ENCODE data around the gene C11orf97. TPM values are rescaled to one million over a fixed set of nuclear protein-coding genes. Genes with fewer than 3 reads are reported as not detected.
A peak's percentile ranks its signal among the peaks of the same experiment; 100 is the strongest.
"Not testable (repeated sequence)": the region's sequence is repeated elsewhere in the genome, so short reads cannot be mapped to it uniquely, and the experiment has no call there.

The C11orf97 gene
- total RNA-seq, 1 experiment from 2014 or later, result not detected

GRCh38 chr11:94537031-94537600 lies 24.9 kb downstream of the C11orf97 start:
- no peak for DNase-seq
- Histone ChIP-seq H3K36me3 (replicated peaks; ENCODE audit: control insufficient read depth, insufficient read depth, low read length) (no peaks in the 10 kb centered on the region), H3K27me3 (ENCODE audit: control insufficient read depth, insufficient read depth, low read length) (no peaks in the 10 kb centered on the region; the same call in none of the 2 replicates), H3K4me3 (ENCODE audit: insufficient read depth, low read depth, low read length) (no peak overlapping the region)

- no peak overlapping the region for H3K4me3 ChIP-seq (ENCODE audit: insufficient read depth, low read depth, low read length)
- H3K27me3 ChIP-seq (ENCODE audit: control insufficient read depth, insufficient read depth, low read length), result no peaks in the 10 kb centered on the region; the same call in none of the 2 replicates
- no peaks in the 10 kb centered on the region for H3K36me3 ChIP-seq (replicated peaks; ENCODE audit: control insufficient read depth, insufficient read depth, low read length)
- no peak for DNase-seq
Observed at GRCh38 chr11:94539420-94539819, 27.2 kb downstream of the C11orf97 start.

GRCh38 chr11:94543695-94544645 lies 31.7 kb downstream of the C11orf97 start, which contains the start of gene FUT4:
Gene FUT4, plus strand, starts transcription at chr11:94543921. Its CDS starts 213 bp downstream, at chr11:94544134.
- Histone ChIP-seq H3K4me3 (ENCODE audit: insufficient read depth, low read depth, low read length) (peak within 1 kb of the TSS; percentile 72), H3K27me3 (ENCODE audit: control insufficient read depth, insufficient read depth, low read length) (peaks cover 16% of the 10 kb centered on the region)

GRCh38 chr11:94544646-94545263 lies 32.5 kb downstream of the C11orf97 start:
- H3K27me3 ChIP-seq (ENCODE audit: control insufficient read depth, insufficient read depth, low read length), result peaks cover 16% of the 10 kb centered on the region
- no peaks in the 10 kb centered on the region for H3K36me3 ChIP-seq (replicated peaks; ENCODE audit: control insufficient read depth, insufficient read depth, low read length)
- peak; percentile 75 for DNase-seq
- peak overlapping the region; percentile 72 for H3K4me3 ChIP-seq (ENCODE audit: insufficient read depth, low read depth, low read length)

More at GRCh38 chr11:94543695-94544645, 31.7 kb downstream of the C11orf97 start, which contains the start of gene FUT4:
- H3K36me3 ChIP-seq (replicated peaks; ENCODE audit: control insufficient read depth, insufficient read depth, low read length), result no peaks in the 10 kb centered on the region
- peak; percentile 95 for DNase-seq

- DNase-seq, result peak; percentile 49
- Histone ChIP-seq H3K27me3 (ENCODE audit: control insufficient read depth, insufficient read depth, low read length) (peaks cover 16% of the 10 kb centered on the region), H3K36me3 (replicated peaks; ENCODE audit: control insufficient read depth, insufficient read depth, low read length) (no peaks in the 10 kb centered on the region), H3K4me3 (ENCODE audit: insufficient read depth, low read depth, low read length) (peak overlapping the region; percentile 72)
Observed at GRCh38 chr11:94545264-94546161, 33.3 kb downstream of the C11orf97 start.

GRCh38 chr11:94546162-94546470 lies 33.9 kb downstream of the C11orf97 start:
- no peaks in the 10 kb centered on the region for H3K36me3 ChIP-seq (replicated peaks; ENCODE audit: control insufficient read depth, insufficient read depth, low read length)
- peak; percentile 34 for DNase-seq
- peak overlapping the region; percentile 72 for H3K4me3 ChIP-seq (ENCODE audit: insufficient read depth, low read depth, low read length)
- H3K27me3 ChIP-seq (ENCODE audit: control insufficient read depth, insufficient read depth, low read length), result peaks cover 16% of the 10 kb centered on the region

GRCh38 chr11:94546886-94547285 lies 34.6 kb downstream of the C11orf97 start:
- peaks cover 16% of the 10 kb centered on the region for H3K27me3 ChIP-seq (ENCODE audit: control insufficient read depth, insufficient read depth, low read length)
- no peak for DNase-seq
- no peaks in the 10 kb centered on the region for H3K36me3 ChIP-seq (replicated peaks; ENCODE audit: control insufficient read depth, insufficient read depth, low read length)
- H3K4me3 ChIP-seq (ENCODE audit: insufficient read depth, low read depth, low read length), result no peak overlapping the region; the same call in 1 of the 2 replicates

GRCh38 chr11:94549146-94549545 lies 36.9 kb downstream of the C11orf97 start:
- H3K4me3 ChIP-seq (ENCODE audit: insufficient read depth, low read depth, low read length), result no peak overlapping the region
- H3K27me3 ChIP-seq (ENCODE audit: control insufficient read depth, insufficient read depth, low read length), result peaks cover 16% of the 10 kb centered on the region
- H3K36me3 ChIP-seq (replicated peaks; ENCODE audit: control insufficient read depth, insufficient read depth, low read length), result no peaks in the 10 kb centered on the region
- no peak for DNase-seq

GRCh38 chr11:94550513-94550912 lies 38.3 kb downstream of the C11orf97 start:
- H3K36me3 ChIP-seq (replicated peaks; ENCODE audit: control insufficient read depth, insufficient read depth, low read length), result no peaks in the 10 kb centered on the region
- DNase-seq, result no peak
- H3K27me3 ChIP-seq (ENCODE audit: control insufficient read depth, insufficient read depth, low read length), result peaks cover 6% of the 10 kb centered on the region
- H3K4me3 ChIP-seq (ENCODE audit: insufficient read depth, low read depth, low read length), result no peak overlapping the region

- DNase-seq, result no peak
- Histone ChIP-seq H3K27me3 (ENCODE audit: control insufficient read depth, insufficient read depth, low read length) (no peaks in the 10 kb centered on the region), H3K36me3 (replicated peaks; ENCODE audit: control insufficient read depth, insufficient read depth, low read length) (no peaks in the 10 kb centered on the region), H3K4me3 (ENCODE audit: insufficient read depth, low read depth, low read length) (no peak overlapping the region)
Observed at GRCh38 chr11:94553938-94554337, 41.7 kb downstream of the C11orf97 start.

GRCh38 chr11:94555752-94556329 lies 43.6 kb downstream of the C11orf97 start:
- not testable (repeated sequence) for DNase-seq; H3K27me3 ChIP-seq (ENCODE audit: control insufficient read depth, insufficient read depth, low read length); H3K36me3 ChIP-seq (replicated peaks; ENCODE audit: control insufficient read depth, insufficient read depth, low read length); H3K4me3 ChIP-seq (ENCODE audit: insufficient read depth, low read depth, low read length)

- no peaks in the 10 kb centered on the region for H3K27me3 ChIP-seq (ENCODE audit: control insufficient read depth, insufficient read depth, low read length)
- no peak for DNase-seq
- no peak overlapping the region for H3K4me3 ChIP-seq (ENCODE audit: insufficient read depth, low read depth, low read length)
- H3K36me3 ChIP-seq (replicated peaks; ENCODE audit: control insufficient read depth, insufficient read depth, low read length), result no peaks in the 10 kb centered on the region
Observed at GRCh38 chr11:94557421-94557820, 45.2 kb downstream of the C11orf97 start.

- DNase-seq, result no peak
- Histone ChIP-seq H3K4me3 (ENCODE audit: insufficient read depth, low read depth, low read length) (no peak overlapping the region), H3K27me3 (ENCODE audit: control insufficient read depth, insufficient read depth, low read length) (no peaks in the 10 kb centered on the region), H3K36me3 (replicated peaks; ENCODE audit: control insufficient read depth, insufficient read depth, low read length) (no peaks in the 10 kb centered on the region)
Observed at GRCh38 chr11:94557992-94558391, 45.7 kb downstream of the C11orf97 start.

GRCh38 chr11:94558468-94558867 lies 46.2 kb downstream of the C11orf97 start:
- no peak overlapping the region for H3K4me3 ChIP-seq (ENCODE audit: insufficient read depth, low read depth, low read length)
- no peaks in the 10 kb centered on the region for H3K27me3 ChIP-seq (ENCODE audit: control insufficient read depth, insufficient read depth, low read length)
- no peak for DNase-seq
- no peaks in the 10 kb centered on the region for H3K36me3 ChIP-seq (replicated peaks; ENCODE audit: control insufficient read depth, insufficient read depth, low read length)

Data from H7 (cell line).